CD14-positive monocyte (primary cell): ENCODE measurements around the gene MAST4. TPM values are rescaled to one million over a fixed set of nuclear protein-coding genes. Genes with fewer than 3 reads are reported as not detected.

ENCODE experiments used
- DNase-seq, 3 donors: peaks; one replicate each; pipeline ENCODE4 v3.0.0-alpha.2; 2011 to 2022
- H2AFZ ChIP-seq: 2 replicates; pipeline ENCODE4 v1.6.0; 2012; ENCODE audit warnings: mild to moderate bottlenecking, low read depth, low read length, inconsistent platforms; ENCODE audit not compliant: insufficient read depth, poor library complexity, severe bottlenecking
- H3K27ac ChIP-seq, 2 donors: 1 replicate in 1 of 2; 2 replicates in 1 of 2; pipeline ENCODE4 v1.5.1; 2012 to 2013; ENCODE audit warnings: low read length in 2 of 2, control low read depth in 1 of 2, inconsistent platforms in 1 of 2, low read depth in 1 of 2, mild to moderate bottlenecking in 1 of 2
- H3K27me3 ChIP-seq, 2 donors: one replicate each; pipeline versions ENCODE4 v1.6.0 to v1.6.1; 2011 to 2013; ENCODE audit warnings: low read length in 2 of 2; ENCODE audit not compliant: control insufficient read depth in 2 of 2, insufficient read depth in 2 of 2
- H3K36me3 ChIP-seq, 2 donors: replicated peaks in 1 of 2; 1 replicate in 1 of 2; 2 replicates in 1 of 2; pipeline versions ENCODE4 v1.5.1 to v1.6.1; 2012 to 2013; ENCODE audit warnings: low read length in 2 of 2, control low read depth in 1 of 2, inconsistent platforms in 1 of 2, mild to moderate bottlenecking in 1 of 2; ENCODE audit not compliant: insufficient read depth in 2 of 2, control insufficient read depth in 1 of 2
- H3K4me1 ChIP-seq, 2 donors: 1 replicate in 1 of 2; 2 replicates in 1 of 2; pipeline versions ENCODE4 v1.5.1 to v1.6.1; 2012 to 2013; ENCODE audit warnings: low read length in 2 of 2, control low read depth in 1 of 2, inconsistent platforms in 1 of 2, mild to moderate bottlenecking in 1 of 2, moderate library complexity in 1 of 2; ENCODE audit not compliant: insufficient read depth in 2 of 2, control insufficient read depth in 1 of 2
- H3K4me2 ChIP-seq: replicated peaks from 2 replicates; pipeline ENCODE3; 2012; ENCODE audit warnings: low read length, moderate library complexity, mild to moderate bottlenecking; ENCODE audit not compliant: poor library complexity, severe bottlenecking; ENCODE audit errors: extremely low read depth
- H3K4me3 ChIP-seq, 3 experiments: fragments of 200-600 bp in 1 of 3; sonication (generic) in 1 of 3; replicated peaks in 1 of 3; 1 replicate in 2 of 3; 2 replicates in 1 of 3; pipeline ENCODE4 v1.5.1; 2011 to 2013; ENCODE audit warnings: low read length in 3 of 3, mild to moderate bottlenecking in 3 of 3, control low read depth in 2 of 3, low read depth in 2 of 3, inconsistent platforms in 1 of 3, moderate library complexity in 1 of 3
- H3K79me2 ChIP-seq: 2 replicates; pipeline ENCODE4 v1.6.0; 2012; ENCODE audit warnings: mild to moderate bottlenecking, control low read depth, inconsistent platforms, low read length, moderate library complexity; ENCODE audit not compliant: insufficient read depth
- H3K9ac ChIP-seq: 2 replicates; pipeline ENCODE4 v1.6.0; 2017; ENCODE audit warnings: low read length, mild to moderate bottlenecking; ENCODE audit not compliant: insufficient read depth, poor library complexity, severe bottlenecking
- H3K9me3 ChIP-seq, 2 donors: replicated peaks in 1 of 2; 1 replicate in 1 of 2; 2 replicates in 1 of 2; pipeline versions ENCODE4 v1.5.1 to v1.6.1; 2012 to 2013; ENCODE audit warnings: low read length in 2 of 2, control low read depth in 1 of 2; ENCODE audit not compliant: control insufficient read depth in 1 of 2, insufficient read depth in 1 of 2
- H4K20me1 ChIP-seq: 2 replicates; pipeline ENCODE4 v1.6.0; 2012; ENCODE audit warnings: mild to moderate bottlenecking, low read length, control low read depth, moderate library complexity; ENCODE audit not compliant: insufficient read depth
- H3K27ac Mint-ChIP-seq, 7 donors: one replicate each; pipeline ENCODE4 v1.8.0; 2020; ENCODE audit warnings: mild to moderate bottlenecking in 7 of 7, mixed read lengths in 7 of 7, moderate library complexity in 6 of 7, inconsistent platforms in 2 of 7
- H3K27me3 Mint-ChIP-seq, 3 donors: one replicate each; pipeline ENCODE4 v1.8.0; 2021 to 2022; ENCODE audit warnings: low read depth in 3 of 3, mild to moderate bottlenecking in 3 of 3, mixed read lengths in 3 of 3, moderate library complexity in 3 of 3, inconsistent platforms in 1 of 3
- H3K36me3 Mint-ChIP-seq, 2 donors: one replicate each; pipeline ENCODE4 v1.8.0; 2020; ENCODE audit warnings: mixed read lengths in 2 of 2, inconsistent platforms in 1 of 2, mild to moderate bottlenecking in 1 of 2
- H3K4me1 Mint-ChIP-seq: one replicate; pipeline ENCODE4 v1.8.0; 2020; ENCODE audit warnings: mild to moderate bottlenecking, mixed read lengths
- H3K4me3 Mint-ChIP-seq, 2 donors: one replicate each; pipeline ENCODE4 v1.8.0; 2020; ENCODE audit warnings: mild to moderate bottlenecking in 2 of 2, mixed read lengths in 2 of 2, moderate library complexity in 1 of 2
- H3K9me3 Mint-ChIP-seq, 7 donors: one replicate each; pipeline ENCODE4 v1.8.0; 2020 to 2022; ENCODE audit warnings: mixed read lengths in 7 of 7, mild to moderate bottlenecking in 6 of 7, moderate library complexity in 6 of 7, inconsistent platforms in 2 of 7
- CTCF ChIP-seq: fragments of 200-600 bp; IDR thresholded peaks from one replicate; pipeline ENCODE4 v1.8.0; 2022; ENCODE audit warnings: antibody characterized with exemption, mild to moderate bottlenecking
- WGBS: methylation state at CpG from one replicate; pipeline ENCODE4 v1.1.5; 2013; ENCODE audit warnings: missing lambda C conversion rate; ENCODE audit not compliant: insufficient coverage; 5-methylcytosine and 5-hydroxymethylcytosine counted together
- intact Hi-C, 2 donors: fragments of 100-400 bp; cut with micrococcal nuclease; formaldehyde crosslinking; loops; one replicate each; pipeline versions ENCODE4 v1.15.0 to v1.15.1; 2023
- polyA plus RNA-seq, 3 donors: library from polyadenylated mRNA; depleted of rRNA in 1 of 3; unstranded in 2 of 3; stranded (reverse) in 1 of 3; fragments of 300-500 nt in 2 of 3; fragments of >200 nt in 1 of 3; fragmentation: Illumina TruSeq in 2 of 3; gene quantifications; 1 replicate in 2 of 3; 2 replicates in 1 of 3; pipeline ENCODE4 v1.2.3, GENCODE V29; 2012 to 2021

MAST4 gene
- polyA plus RNA-seq, 3 donors = 0.03 to 0.24 TPM; not detected in 1

- Mint-ChIP-seq H3K27ac (no peak overlapping the region), H3K27me3 (peaks cover 0 to 4% (median 2%) of the 10 kb centered on the region in 3 donors), H3K9me3 (peaks cover 0 to 2% (median 0%) of the 10 kb centered on the region in 7 donors), H3K4me3 (no peak overlapping the region), H3K36me3 (no peaks in the 10 kb centered on the region), H3K4me1 (no peaks in the 10 kb centered on the region)
- H3K4me1 ChIP-seq = no peaks in the 10 kb centered on the region
- no peaks in the 10 kb centered on the region for H3K27me3 ChIP-seq
- no peak overlapping the region for H3K9ac ChIP-seq
- H3K36me3 ChIP-seq = no peaks in the 10 kb centered on the region
- intact Hi-C loops = no loop called here
- H2AFZ ChIP-seq = no peak overlapping the region
- no peak overlapping the region for H3K27ac ChIP-seq
- TF ChIP-seq CTCF = no peak
- H3K4me3 ChIP-seq = no peak overlapping the region
- no peak for DNase-seq
- 83% methylated on average over 1 of the region's 7 CpGs for WGBS
- H3K9me3 ChIP-seq = no peaks in the 10 kb centered on the region
- H3K79me2 ChIP-seq = no peaks in the 10 kb centered on the region
- no peaks in the 10 kb centered on the region for H4K20me1 ChIP-seq
- H3K4me2 ChIP-seq = no peak overlapping the region
Observed at GRCh38 chr5:66945389-66946349, 349.5 kb downstream of the MAST4 start.

GRCh38 chr5:66947458-66947857, 351.3 kb downstream of the MAST4 start:
- Histone ChIP-seq H3K4me2 (no peak overlapping the region), H3K4me3 (no peak overlapping the region), H3K9ac (no peak overlapping the region), H3K27me3 (no peaks in the 10 kb centered on the region), H3K36me3 (no peaks in the 10 kb centered on the region), H3K4me1 (no peaks in the 10 kb centered on the region), H2AFZ (no peak overlapping the region), H3K27ac (no peak overlapping the region), H3K9me3 (no peaks in the 10 kb centered on the region), H3K79me2 (no peaks in the 10 kb centered on the region), H4K20me1 (no peaks in the 10 kb centered on the region)
- TF ChIP-seq CTCF = no peak
- no peaks in the 10 kb centered on the region for H3K4me1 Mint-ChIP-seq
- WGBS = no CpG with 5 or more reads among the region's 4 CpGs
- no peak overlapping the region for H3K4me3 Mint-ChIP-seq
- peaks cover 0 to 2% (median 0%) of the 10 kb centered on the region in 7 donors for H3K9me3 Mint-ChIP-seq
- intact Hi-C loops = no loop called here
- no peak for DNase-seq
- H3K36me3 Mint-ChIP-seq = no peaks in the 10 kb centered on the region
- H3K27me3 Mint-ChIP-seq = peaks cover 0 to 4% (median 2%) of the 10 kb centered on the region in 3 donors
- no peak overlapping the region for H3K27ac Mint-ChIP-seq
